ENCODE measurements around the gene MMS19. TPM values are rescaled to one million over a fixed set of nuclear protein-coding genes. Genes with fewer than 3 reads are reported as not detected.

MMS19 gene
- total RNA-seq, 4 donors from 2014 or later: 80.2 to 127 (median 85.7) TPM

DNA sequence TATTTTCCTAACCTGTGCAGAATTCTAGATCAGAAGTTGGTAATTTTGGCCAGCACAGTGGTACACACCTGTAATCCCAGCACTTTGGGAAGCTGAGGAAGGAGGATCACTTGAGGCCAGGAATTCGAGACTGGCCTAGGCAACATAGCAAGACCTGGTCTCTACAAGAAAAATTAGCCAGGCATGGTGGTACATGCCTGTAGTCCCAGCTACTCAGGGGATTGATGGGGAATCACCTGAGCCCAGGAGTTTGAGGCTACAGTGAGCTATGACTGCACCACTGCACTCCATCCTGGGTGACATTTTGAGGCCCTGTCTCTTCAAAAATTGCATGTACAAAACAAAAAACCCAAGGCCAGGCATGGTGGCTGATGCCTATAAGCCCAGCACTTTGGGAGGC, 63.7 kb downstream of the MMS19 start:
- Histone ChIP-seq H3K4me3 (no peak overlapping the region), H3K9me3 (no peaks in the 10 kb centered on the region), H3K27ac (no peak overlapping the region), H3K36me3 (peaks cover 0 to 90% (median 0%) of the 10 kb centered on the region in 3 donors), H3K27me3 (no peaks in the 10 kb centered on the region), H3K4me1 (no peaks in the 10 kb centered on the region)
- TF ChIP-seq POLR2A (IDR thresholded peaks at IDR 0.05) (no peak), CTCF (IDR thresholded peaks at IDR 0.05) (no peak)
- no peak for DNase-seq

DNA sequence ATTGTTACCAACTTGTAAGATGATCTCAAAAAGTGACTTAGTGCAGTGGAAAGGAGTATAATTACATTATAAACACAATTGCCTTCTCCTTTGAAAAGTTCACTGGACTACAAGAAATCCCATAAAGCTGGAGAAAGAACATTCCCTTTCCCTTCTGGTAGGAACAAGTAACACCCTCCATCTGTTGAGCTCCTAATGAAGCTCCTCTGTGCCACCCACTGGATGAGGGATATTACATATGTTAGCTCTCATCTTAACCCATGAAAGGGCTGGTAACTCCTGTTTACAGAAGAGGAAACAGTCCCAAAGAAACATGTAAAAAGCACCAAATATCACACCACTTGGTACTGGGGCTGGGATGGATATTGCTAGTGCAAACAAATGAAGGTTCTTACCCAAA, 64.2 kb downstream of the MMS19 start:
- H3K36me3 ChIP-seq: peaks cover 0 to 90% (median 0%) of the 10 kb centered on the region in 3 donors
- no peak overlapping the region for H3K27ac ChIP-seq
- no peaks in the 10 kb centered on the region for H3K27me3 ChIP-seq
- TF ChIP-seq POLR2A (IDR thresholded peaks at IDR 0.05) (no peak), CTCF (IDR thresholded peaks at IDR 0.05) (no peak)
- no peak for DNase-seq
- no peaks in the 10 kb centered on the region for H3K4me1 ChIP-seq
- H3K9me3 ChIP-seq: no peaks in the 10 kb centered on the region
- H3K4me3 ChIP-seq: no peak overlapping the region

- Histone ChIP-seq H3K27ac (peak overlapping the region; percentile 21 to 88 (median 82)), H3K9me3 (no peaks in the 10 kb centered on the region), H3K4me1 (peaks cover 0 to 19% (median 9%) of the 10 kb centered on the region in 4 donors), H3K4me3 (peak overlapping the region in 2 of 4 donors; percentile 4 to 80), H3K27me3 (no peaks in the 10 kb centered on the region), H3K36me3 (peaks cover 0 to 37% (median 0%) of the 10 kb centered on the region in 3 donors)
- TF ChIP-seq CTCF (IDR thresholded peaks at IDR 0.05) (no peak), POLR2A (IDR thresholded peaks at IDR 0.05) (no peak)
- DNase-seq: no peak
Observed at GRCh38 chr10:97428572-97428981, 69.6 kb downstream of the MMS19 start.

- H3K4me3 ChIP-seq: peak overlapping the region; percentile 60 to 82 (median 72)
- H3K4me1 ChIP-seq: peaks cover 0 to 19% (median 9%) of the 10 kb centered on the region in 4 donors
- peak overlapping the region; percentile 81 to 88 (median 85) for H3K27ac ChIP-seq
- DNase-seq: peak in 2 of 3 donors; percentile 82 to 86
- TF ChIP-seq POLR2A (IDR thresholded peaks at IDR 0.05) (peak in 1 of 2 donors; percentile 61), CTCF (IDR thresholded peaks at IDR 0.05) (no peak)
- peaks cover 0 to 33% (median 0%) of the 10 kb centered on the region in 3 donors for H3K36me3 ChIP-seq
- no peaks in the 10 kb centered on the region for H3K9me3 ChIP-seq
- no peaks in the 10 kb centered on the region for H3K27me3 ChIP-seq
Observed at GRCh38 chr10:97427571-97428179, 70.5 kb downstream of the MMS19 start.

- no peak for DNase-seq
- H3K27ac ChIP-seq: peak overlapping the region; percentile 81 to 88 (median 85)
- no peaks in the 10 kb centered on the region for H3K9me3 ChIP-seq
- no peak for TF ChIP-seq CTCF (IDR thresholded peaks at IDR 0.05)
- TF ChIP-seq POLR2A (IDR thresholded peaks at IDR 0.05): no peak
- peaks cover 0 to 27% (median 0%) of the 10 kb centered on the region in 3 donors for H3K36me3 ChIP-seq
- H3K4me3 ChIP-seq: peak overlapping the region; percentile 60 to 82 (median 72)
- H3K27me3 ChIP-seq: no peaks in the 10 kb centered on the region
- H3K4me1 ChIP-seq: peaks cover 0 to 19% (median 9%) of the 10 kb centered on the region in 4 donors
Observed at GRCh38 chr10:97426776-97427570, 71.2 kb downstream of the MMS19 start.
